ELR (cell line): ENCODE data around the gene DNASE1L2.
"Not testable (repeated sequence)": the region's sequence is repeated elsewhere in the genome, so short reads cannot be mapped to it uniquely, and the experiment has no call there.

Experiments used
- DNase-seq: peaks from one replicate; pipeline ENCODE4 v3.0.0-alpha.2; 2015; ENCODE audit warnings: low read depth

DNASE1L2 gene

GRCh38 chr16:2236337-2237101 is at the start of gene DNASE1L2:
Gene DNASE1L2, plus strand, starts transcription at chr16:2236444. Its CDS starts 373 bp downstream, at chr16:2236817.
- DNase-seq = peak; percentile 28

GRCh38 chr16:2186505-2186904 is 49.7 kb upstream of the DNASE1L2 start:
- no peak for DNase-seq

- no peak for DNase-seq
Measured at GRCh38 chr16:2187212-2187611, 49.0 kb upstream of the DNASE1L2 start.

GRCh38 chr16:2188395-2188794 is 47.8 kb upstream of the DNASE1L2 start:
- no peak for DNase-seq

- no peak for DNase-seq
Measured at GRCh38 chr16:2189252-2189893, 46.9 kb upstream of the DNASE1L2 start.

GRCh38 chr16:2190002-2190658 is 46.1 kb upstream of the DNASE1L2 start:
- no peak for DNase-seq

GRCh38 chr16:2190659-2191445 is 45.4 kb upstream of the DNASE1L2 start:
- DNase-seq = no peak

- no peak for DNase-seq
Measured at GRCh38 chr16:2191446-2191706, 44.9 kb upstream of the DNASE1L2 start.

GRCh38 chr16:2194166-2194834 is 41.9 kb upstream of the DNASE1L2 start:
- DNase-seq = peak; percentile 76

GRCh38 chr16:2194852-2195321 is 41.4 kb upstream of the DNASE1L2 start:
- DNase-seq = peak; percentile 60

GRCh38 chr16:2195322-2196161 is 40.7 kb upstream of the DNASE1L2 start:
- no peak for DNase-seq

GRCh38 chr16:2196162-2196980 is 39.9 kb upstream of the DNASE1L2 start, which contains the start of gene CASKIN1:
Gene CASKIN1, minus strand, starts transcription at chr16:2196605. Its CDS starts 173 bp downstream, at chr16:2196432.
- DNase-seq = peak; percentile 28

GRCh38 chr16:2196981-2197511 is 39.2 kb upstream of the DNASE1L2 start:
- no peak for DNase-seq

- DNase-seq = no peak
Measured at GRCh38 chr16:2197765-2198164, 38.5 kb upstream of the DNASE1L2 start.

- DNase-seq = no peak
Measured at GRCh38 chr16:2198283-2198682, 38.0 kb upstream of the DNASE1L2 start.

GRCh38 chr16:2199095-2199494 is 37.1 kb upstream of the DNASE1L2 start:
- no peak for DNase-seq

GRCh38 chr16:2199621-2200139 is 36.6 kb upstream of the DNASE1L2 start:
- no peak for DNase-seq

- no peak for DNase-seq
Measured at GRCh38 chr16:2200313-2200712, 35.9 kb upstream of the DNASE1L2 start.

- not testable (repeated sequence) for DNase-seq
Measured at GRCh38 chr16:2203119-2203688, 33.0 kb upstream of the DNASE1L2 start.
